Measurements from ENCODE around the gene WIPF1.

The WIPF1 gene

DNA sequence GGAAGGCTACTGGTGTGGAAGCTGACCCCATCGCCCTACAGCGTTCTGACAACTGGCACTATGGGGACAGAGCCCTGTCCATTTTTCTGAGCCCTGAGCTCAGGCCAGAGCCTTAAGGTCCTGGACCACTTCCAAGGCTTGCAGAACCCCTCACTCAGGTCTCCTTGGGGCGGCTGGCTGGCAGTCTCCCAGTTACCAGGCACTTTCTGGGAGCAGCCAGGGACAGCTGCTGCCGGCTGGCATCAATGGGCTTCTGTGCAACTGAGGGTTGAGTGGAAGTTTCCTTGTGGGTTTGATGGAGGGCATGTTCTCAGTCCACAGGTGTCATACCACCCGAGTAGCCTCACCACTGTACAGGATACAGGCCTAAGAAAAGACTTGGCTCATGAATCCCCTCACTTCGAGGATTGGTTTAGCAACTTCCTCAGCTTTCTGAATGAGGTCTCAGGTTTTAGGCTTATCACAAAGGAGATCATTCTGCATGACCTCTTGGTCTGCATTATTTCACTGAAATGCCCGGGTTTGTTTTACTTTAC lies 27.4 kb upstream of the WIPF1 start:
- Mint-ChIP-seq H3K36me3 (ENCODE audit: low read depth) (peaks cover 16% of the 10 kb centered on the region), H3K4me1 (peaks cover 13% of the 10 kb centered on the region), H3K4me3 (no peak overlapping the region), H3K27me3 (ENCODE audit: low read depth, poor library complexity) (peaks cover 3% of the 10 kb centered on the region), H3K27ac (no peak overlapping the region), H3K9me3 (no peaks in the 10 kb centered on the region)
- DNase-seq, result no peak
- TF ChIP-seq CTCF (IDR thresholded peaks at IDR 0.05), result no peak

GRCh38 chr2:174623690-174624089 lies 26.1 kb upstream of the WIPF1 start:
- no peak for DNase-seq
- Mint-ChIP-seq H3K27me3 (ENCODE audit: low read depth, poor library complexity) (peaks cover 3% of the 10 kb centered on the region), H3K9me3 (no peaks in the 10 kb centered on the region), H3K4me3 (no peak overlapping the region), H3K4me1 (peaks cover 13% of the 10 kb centered on the region), H3K27ac (no peak overlapping the region), H3K36me3 (ENCODE audit: low read depth) (peaks cover 16% of the 10 kb centered on the region)
- no peak for TF ChIP-seq CTCF (IDR thresholded peaks at IDR 0.05)

- Mint-ChIP-seq H3K4me3 (no peak overlapping the region), H3K27ac (no peak overlapping the region), H3K27me3 (ENCODE audit: low read depth, poor library complexity) (peaks cover 3% of the 10 kb centered on the region), H3K4me1 (peaks cover 13% of the 10 kb centered on the region), H3K36me3 (ENCODE audit: low read depth) (peaks cover 11% of the 10 kb centered on the region), H3K9me3 (no peaks in the 10 kb centered on the region)
- TF ChIP-seq CTCF (IDR thresholded peaks at IDR 0.05), result no peak
- no peak for DNase-seq
Measured at GRCh38 chr2:174623106-174623637, 25.6 kb upstream of the WIPF1 start.

DNA sequence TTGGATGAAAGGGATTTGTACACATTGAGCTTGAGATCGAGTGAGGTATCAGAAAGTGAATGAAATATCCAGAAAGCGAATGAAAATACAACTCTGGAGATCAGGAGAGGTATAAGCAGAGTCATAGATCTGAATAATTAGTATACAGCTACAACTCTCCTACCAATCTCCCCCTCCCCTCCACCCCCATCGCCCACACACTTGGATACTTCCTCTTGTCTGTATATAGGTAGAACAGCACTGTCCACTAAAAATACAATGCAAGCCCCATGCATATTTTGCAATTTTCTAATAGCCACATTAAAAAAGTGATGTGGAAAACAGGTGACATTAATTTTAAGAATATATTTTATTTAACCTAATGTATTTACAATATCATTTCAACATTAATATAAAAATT lies 23.7 kb upstream of the WIPF1 start:
- Mint-ChIP-seq H3K36me3 (ENCODE audit: low read depth) (peaks cover 1% of the 10 kb centered on the region), H3K9me3 (no peaks in the 10 kb centered on the region), H3K27me3 (ENCODE audit: low read depth, poor library complexity) (peaks cover 3% of the 10 kb centered on the region), H3K4me1 (peaks cover 13% of the 10 kb centered on the region), H3K27ac (no peak overlapping the region), H3K4me3 (no peak overlapping the region)
- DNase-seq, result no peak
- TF ChIP-seq CTCF (IDR thresholded peaks at IDR 0.05), result no peak

- H3K4me3 Mint-ChIP-seq, result no peak overlapping the region
- H3K9me3 Mint-ChIP-seq, result no peaks in the 10 kb centered on the region
- no peak for DNase-seq
- H3K27ac Mint-ChIP-seq, result no peak overlapping the region
- TF ChIP-seq CTCF (IDR thresholded peaks at IDR 0.05), result no peak
- H3K4me1 Mint-ChIP-seq, result peaks cover 12% of the 10 kb centered on the region
- no peaks in the 10 kb centered on the region for H3K27me3 Mint-ChIP-seq (ENCODE audit: low read depth, poor library complexity)
- H3K36me3 Mint-ChIP-seq (ENCODE audit: low read depth), result peaks cover 4% of the 10 kb centered on the region
Measured at GRCh38 chr2:174618179-174618578, 20.6 kb upstream of the WIPF1 start.

DNA sequence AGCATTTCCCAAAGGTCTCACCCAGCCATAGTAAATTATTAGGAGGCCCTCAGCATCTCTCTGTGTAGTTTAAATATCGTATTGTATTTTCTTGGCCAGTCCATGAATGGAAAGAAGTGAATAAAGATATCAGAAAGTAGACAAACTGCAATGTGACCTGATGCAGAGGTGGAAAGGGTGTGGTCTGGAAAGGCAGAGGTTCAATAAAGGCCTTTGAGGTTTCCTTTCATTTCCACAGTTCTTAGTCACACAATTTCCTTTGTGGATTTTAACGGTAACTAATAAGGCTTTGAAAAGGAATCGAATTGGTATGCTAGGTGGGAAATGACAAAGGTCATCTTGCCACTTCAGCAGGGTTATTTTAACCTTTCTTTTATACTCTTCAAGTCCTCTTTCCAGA lies 20.1 kb upstream of the WIPF1 start:
- Mint-ChIP-seq H3K4me1 (peaks cover 12% of the 10 kb centered on the region), H3K9me3 (no peaks in the 10 kb centered on the region), H3K36me3 (ENCODE audit: low read depth) (peaks cover 4% of the 10 kb centered on the region), H3K27me3 (ENCODE audit: low read depth, poor library complexity) (no peaks in the 10 kb centered on the region), H3K27ac (no peak overlapping the region), H3K4me3 (no peak overlapping the region)
- DNase-seq, result no peak
- no peak for TF ChIP-seq CTCF (IDR thresholded peaks at IDR 0.05)
